ENCODE data around the gene SMIM12.

Gene SMIM12

DNA sequence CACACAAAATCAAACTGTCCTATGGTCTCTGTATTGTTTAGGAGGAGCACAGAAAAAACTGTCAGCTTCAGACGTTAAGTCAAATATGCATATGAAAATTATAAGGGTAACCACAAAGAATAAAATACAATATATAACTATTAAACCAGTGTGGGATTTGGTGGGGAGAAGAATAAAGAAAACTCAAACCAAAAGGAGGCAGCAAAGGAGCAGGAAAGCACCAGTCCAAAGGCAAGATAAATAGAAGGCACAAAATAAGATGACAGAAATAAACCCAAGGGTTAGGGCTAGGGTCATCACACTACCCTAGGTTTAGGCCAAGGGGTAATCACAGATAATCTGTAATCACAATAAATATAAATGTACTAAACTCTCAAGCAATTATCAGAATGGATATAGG, 37.1 kb upstream of the SMIM12 start:
- TF ChIP-seq, protein P1, sequence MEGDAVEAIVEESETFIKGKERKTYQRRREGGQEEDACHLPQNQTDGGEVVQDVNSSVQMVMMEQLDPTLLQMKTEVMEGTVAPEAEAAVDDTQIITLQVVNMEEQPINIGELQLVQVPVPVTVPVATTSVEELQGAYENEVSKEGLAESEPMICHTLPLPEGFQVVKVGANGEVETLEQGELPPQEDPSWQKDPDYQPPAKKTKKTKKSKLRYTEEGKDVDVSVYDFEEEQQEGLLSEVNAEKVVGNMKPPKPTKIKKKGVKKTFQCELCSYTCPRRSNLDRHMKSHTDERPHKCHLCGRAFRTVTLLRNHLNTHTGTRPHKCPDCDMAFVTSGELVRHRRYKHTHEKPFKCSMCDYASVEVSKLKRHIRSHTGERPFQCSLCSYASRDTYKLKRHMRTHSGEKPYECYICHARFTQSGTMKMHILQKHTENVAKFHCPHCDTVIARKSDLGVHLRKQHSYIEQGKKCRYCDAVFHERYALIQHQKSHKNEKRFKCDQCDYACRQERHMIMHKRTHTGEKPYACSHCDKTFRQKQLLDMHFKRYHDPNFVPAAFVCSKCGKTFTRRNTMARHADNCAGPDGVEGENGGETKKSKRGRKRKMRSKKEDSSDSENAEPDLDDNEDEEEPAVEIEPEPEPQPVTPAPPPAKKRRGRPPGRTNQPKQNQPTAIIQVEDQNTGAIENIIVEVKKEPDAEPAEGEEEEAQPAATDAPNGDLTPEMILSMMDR (IDR thresholded peaks at IDR 0.05; ENCODE audit: low read depth, low read length, missing control alignments) = no peak
- H3K4me3 ChIP-seq (replicated peaks; ENCODE audit: low read depth, low read length) = no peak overlapping the region
- DNase-seq (ENCODE audit: extremely low read depth, low read depth) = no peak

DNA sequence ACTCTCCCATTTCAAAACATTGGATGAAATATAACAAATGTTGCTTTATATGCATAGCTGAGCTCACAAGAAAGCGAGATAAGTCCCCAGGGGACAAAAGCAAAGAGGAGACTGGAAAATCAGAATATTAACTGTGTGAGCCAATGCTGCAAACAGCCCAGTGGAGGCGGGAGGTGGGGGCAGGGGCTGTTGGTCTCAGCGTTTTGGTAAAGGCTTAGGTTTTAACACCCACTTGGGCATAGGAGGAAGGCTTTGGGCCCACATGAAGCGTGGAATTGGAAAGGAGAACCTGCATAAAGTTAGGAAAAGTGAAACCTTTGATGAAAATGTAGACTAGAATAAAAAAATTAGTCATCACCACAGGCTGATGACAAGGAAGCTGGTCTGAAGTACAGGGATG, 30.2 kb upstream of the SMIM12 start:
- TF ChIP-seq, protein P1 (IDR thresholded peaks at IDR 0.05; ENCODE audit: low read depth, low read length, missing control alignments) = no peak
- no peak overlapping the region for H3K4me3 ChIP-seq (replicated peaks; ENCODE audit: low read depth, low read length)
- DNase-seq (ENCODE audit: extremely low read depth, low read depth) = no peak

DNA sequence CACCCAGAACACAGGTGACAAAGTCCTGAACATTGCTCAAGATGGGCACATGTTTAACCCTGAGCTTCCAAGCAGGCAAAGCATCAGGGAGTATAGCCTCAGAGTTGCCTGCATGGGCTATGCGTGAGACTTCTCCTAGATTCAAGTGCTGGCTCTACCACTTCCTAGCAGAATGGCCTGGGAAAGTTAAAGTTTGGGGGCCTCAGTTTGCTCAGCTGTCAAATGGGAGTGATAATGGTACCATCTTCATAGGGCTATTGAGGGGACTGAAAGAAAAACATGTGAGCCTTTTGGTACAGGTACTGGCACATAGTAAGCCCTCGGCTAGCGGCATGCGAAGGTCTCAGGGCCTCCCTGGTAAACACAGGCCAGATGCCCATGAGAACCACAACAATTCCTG, 28.0 kb upstream of the SMIM12 start:
- no peak overlapping the region for H3K4me3 ChIP-seq (replicated peaks; ENCODE audit: low read depth, low read length)
- no peak for DNase-seq (ENCODE audit: extremely low read depth, low read depth)
- TF ChIP-seq, protein P1 (IDR thresholded peaks at IDR 0.05; ENCODE audit: low read depth, low read length, missing control alignments) = no peak

DNA sequence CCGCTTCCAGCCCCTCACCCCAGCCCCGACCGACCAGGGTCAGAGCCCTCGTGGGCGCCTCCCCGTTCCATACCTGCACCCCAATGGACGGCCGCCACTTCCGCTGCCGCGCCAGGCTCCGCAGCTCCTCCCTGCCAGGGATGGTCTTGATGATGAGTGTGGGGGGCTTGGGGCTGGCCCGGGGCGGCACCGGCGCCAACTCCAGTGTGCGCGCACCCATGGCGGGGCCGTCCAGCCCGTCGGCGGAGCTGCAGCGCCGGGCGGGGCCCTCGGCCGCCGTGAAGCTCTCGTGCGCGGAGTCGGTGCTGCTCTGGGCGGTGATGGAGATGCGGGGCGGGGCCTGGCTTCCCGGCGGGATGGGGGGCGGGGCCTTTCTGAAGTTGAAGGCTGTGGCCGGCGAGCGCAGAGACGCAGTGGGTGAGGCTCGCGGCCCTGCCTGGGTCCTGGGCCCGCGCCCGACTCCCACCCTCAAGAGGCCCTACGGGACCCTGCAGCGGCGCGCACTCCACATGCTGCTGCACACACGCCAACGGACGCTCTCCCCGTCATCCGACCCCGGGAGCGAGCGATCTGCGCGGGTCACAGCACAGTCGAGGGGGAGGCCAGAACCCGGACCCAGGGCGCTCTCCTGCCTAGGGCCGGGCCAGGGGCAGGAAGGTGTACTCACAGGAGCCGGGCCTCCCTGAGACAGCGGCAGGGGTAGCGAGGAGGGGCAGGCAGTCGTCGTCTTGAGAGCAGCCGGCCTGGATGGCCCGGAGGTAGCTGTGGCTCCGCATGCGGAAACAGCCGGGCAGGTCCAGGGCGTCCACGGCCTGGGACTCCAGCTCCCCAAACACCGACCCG, 26.1 kb upstream of the SMIM12 start:
- TF ChIP-seq, protein P1 (IDR thresholded peaks at IDR 0.05; ENCODE audit: low read depth, low read length, missing control alignments) = no peak
- H3K4me3 ChIP-seq (replicated peaks; ENCODE audit: low read depth, low read length) = peak overlapping the region; percentile 28
- DNase-seq (ENCODE audit: extremely low read depth, low read depth) = no peak

DNA sequence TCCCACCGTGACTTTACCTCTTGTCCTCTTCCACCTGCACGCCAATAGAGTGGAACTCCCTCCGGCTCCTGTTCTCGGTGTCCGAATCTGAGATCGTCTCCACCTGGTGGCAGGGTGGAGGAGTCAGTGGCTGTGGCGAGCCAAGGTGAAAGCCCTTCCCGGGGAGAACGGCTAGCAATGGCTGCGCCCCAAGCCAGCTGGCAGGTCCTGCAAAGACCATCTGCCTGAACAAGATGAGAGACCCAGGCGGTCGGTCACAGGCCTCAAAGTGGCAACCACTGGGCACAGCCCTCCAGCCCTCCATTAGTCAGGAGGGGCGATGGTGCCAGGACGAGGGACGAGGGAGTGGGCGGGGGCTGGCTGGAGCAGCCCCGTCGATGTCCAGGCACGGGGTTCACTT, 25.4 kb upstream of the SMIM12 start:
- H3K4me3 ChIP-seq (replicated peaks; ENCODE audit: low read depth, low read length) = no peak overlapping the region
- DNase-seq (ENCODE audit: extremely low read depth, low read depth) = no peak
- TF ChIP-seq, protein P1 (IDR thresholded peaks at IDR 0.05; ENCODE audit: low read depth, low read length, missing control alignments) = peak; percentile 8

DNA sequence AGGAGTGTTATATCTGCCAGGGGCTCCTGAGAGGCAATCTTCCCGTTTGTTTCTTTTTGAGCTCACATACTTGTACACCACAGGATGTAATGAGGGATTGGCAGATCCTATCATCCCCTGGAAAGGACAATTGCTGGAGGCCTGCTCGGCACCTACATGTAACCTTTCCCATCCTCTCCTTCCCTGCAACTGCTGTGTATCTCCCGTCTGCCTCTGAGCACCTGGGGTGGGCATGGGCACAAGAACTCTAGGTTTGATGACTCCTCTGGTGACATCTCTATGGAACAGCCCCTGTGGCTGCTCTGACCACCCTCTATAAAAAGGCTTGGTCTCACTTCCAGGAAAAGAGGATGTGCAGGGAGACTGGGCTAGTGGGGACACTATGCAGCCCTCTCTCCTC, 25.0 kb upstream of the SMIM12 start:
- DNase-seq (ENCODE audit: extremely low read depth, low read depth) = no peak
- H3K4me3 ChIP-seq (replicated peaks; ENCODE audit: low read depth, low read length) = no peak overlapping the region
- TF ChIP-seq, protein P1 (IDR thresholded peaks at IDR 0.05; ENCODE audit: low read depth, low read length, missing control alignments) = no peak

Measured in HFF-Myc (cell line).